ENCODE measurements around the gene NPSR1. TPM values are rescaled to one million over a fixed set of nuclear protein-coding genes. Genes with fewer than 3 reads are reported as not detected.
"Not testable (repeated sequence)": the region's sequence is repeated elsewhere in the genome, so short reads cannot be mapped to it uniquely, and the experiment has no call there.

The NPSR1 gene
- total RNA-seq, 1 donor from 2014 or later: not detected

GRCh38 chr7:34869057-34869456 lies 211.0 kb downstream of the NPSR1 start:
- no peak for DNase-seq
- no peaks in the 10 kb centered on the region for H3K27me3 ChIP-seq (ENCODE audit: low read depth)
- intact Hi-C loops (cut with micrococcal nuclease): no loop called here
- no peaks in the 10 kb centered on the region for H3K36me3 ChIP-seq
- no peak overlapping the region for H3K4me3 ChIP-seq
- H3K27ac ChIP-seq (replicated peaks): no peak overlapping the region
- no peak for TF ChIP-seq CTCF (IDR thresholded peaks at IDR 0.05; ENCODE audit: borderline replicate concordance)
- no peaks in the 10 kb centered on the region for H3K4me1 ChIP-seq
- H3K9me3 ChIP-seq (replicated peaks): peaks cover 18% of the 10 kb centered on the region

GRCh38 chr7:34870041-34870440 lies 212.0 kb downstream of the NPSR1 start:
- intact Hi-C loops (cut with micrococcal nuclease); H3K4me3 ChIP-seq; H3K27ac ChIP-seq (replicated peaks); H3K27me3 ChIP-seq (ENCODE audit: low read depth); H3K4me1 ChIP-seq; DNase-seq; H3K36me3 ChIP-seq: not testable (repeated sequence)
- H3K9me3 ChIP-seq (replicated peaks): peaks cover 18% of the 10 kb centered on the region

- DNase-seq; H3K4me3 ChIP-seq; H3K36me3 ChIP-seq; intact Hi-C loops (cut with micrococcal nuclease); H3K27ac ChIP-seq (replicated peaks); H3K4me1 ChIP-seq; H3K27me3 ChIP-seq (ENCODE audit: low read depth): not testable (repeated sequence)
- H3K9me3 ChIP-seq (replicated peaks): peaks cover 18% of the 10 kb centered on the region
Observed at GRCh38 chr7:34874329-34874728, 216.3 kb downstream of the NPSR1 start.

- no peak for TF ChIP-seq CTCF (IDR thresholded peaks at IDR 0.05; ENCODE audit: borderline replicate concordance)
- intact Hi-C loops (cut with micrococcal nuclease): no loop called here
- H3K9me3 ChIP-seq (replicated peaks): peaks cover 18% of the 10 kb centered on the region
- H3K27me3 ChIP-seq (ENCODE audit: low read depth): no peaks in the 10 kb centered on the region
- H3K27ac ChIP-seq (replicated peaks): no peak overlapping the region
- H3K4me1 ChIP-seq: no peaks in the 10 kb centered on the region
- DNase-seq: no peak
- H3K4me3 ChIP-seq: no peak overlapping the region
- no peaks in the 10 kb centered on the region for H3K36me3 ChIP-seq
Observed at GRCh38 chr7:34875481-34875880, 217.5 kb downstream of the NPSR1 start.

DNA sequence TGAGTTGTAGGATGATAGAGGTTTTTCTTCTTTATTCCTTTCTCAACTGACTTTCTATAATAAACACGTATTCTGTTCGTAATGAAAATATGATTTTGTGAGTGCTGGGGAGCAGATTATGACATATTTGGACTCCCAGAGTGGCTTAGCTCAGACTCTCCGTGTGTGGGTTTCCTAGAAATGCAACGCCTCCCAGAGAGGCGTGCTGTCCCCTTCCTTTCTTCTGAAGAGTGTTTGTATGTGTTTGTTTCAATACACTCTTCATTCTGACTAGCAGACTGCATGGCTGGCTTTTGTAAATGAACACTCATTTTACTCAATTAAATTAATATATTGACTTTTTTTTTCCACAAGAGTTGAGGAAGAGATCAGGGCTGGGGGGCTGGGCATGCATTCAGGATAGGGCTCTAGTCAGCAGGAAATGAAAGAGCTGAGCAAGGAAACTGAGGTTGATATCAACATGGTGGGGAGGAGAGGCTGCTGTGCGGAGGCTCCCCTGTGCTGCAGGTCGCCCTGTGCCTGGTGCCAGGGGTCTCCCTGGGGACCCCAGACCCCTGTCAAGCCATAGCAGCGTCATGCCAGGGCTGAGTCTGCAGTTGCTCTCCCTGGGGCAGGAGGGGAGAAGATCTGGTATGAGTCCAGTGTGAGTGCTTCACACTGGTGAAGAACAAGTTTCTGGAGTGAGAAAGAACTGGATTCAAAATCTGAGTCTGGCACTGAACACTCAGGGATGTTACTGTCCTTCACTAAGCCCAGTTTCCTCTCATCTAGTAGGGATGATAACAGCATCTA lies 221.1 kb downstream of the NPSR1 start:
- H3K36me3 ChIP-seq; DNase-seq; H3K4me3 ChIP-seq; intact Hi-C loops (cut with micrococcal nuclease); H3K4me1 ChIP-seq; H3K27me3 ChIP-seq (ENCODE audit: low read depth); H3K27ac ChIP-seq (replicated peaks): not testable (repeated sequence)
- peaks cover 18% of the 10 kb centered on the region for H3K9me3 ChIP-seq (replicated peaks)

GRCh38 chr7:34879871-34880270 lies 221.9 kb downstream of the NPSR1 start:
- Histone ChIP-seq H3K4me1 (no peaks in the 10 kb centered on the region), H3K9me3 (replicated peaks) (peaks cover 25% of the 10 kb centered on the region), H3K36me3 (no peaks in the 10 kb centered on the region), H3K27ac (replicated peaks) (no peak overlapping the region), H3K27me3 (ENCODE audit: low read depth) (no peaks in the 10 kb centered on the region), H3K4me3 (no peak overlapping the region)
- no peak for DNase-seq
- intact Hi-C loops (cut with micrococcal nuclease): no loop called here
- TF ChIP-seq CTCF (IDR thresholded peaks at IDR 0.05; ENCODE audit: borderline replicate concordance): no peak

DNA sequence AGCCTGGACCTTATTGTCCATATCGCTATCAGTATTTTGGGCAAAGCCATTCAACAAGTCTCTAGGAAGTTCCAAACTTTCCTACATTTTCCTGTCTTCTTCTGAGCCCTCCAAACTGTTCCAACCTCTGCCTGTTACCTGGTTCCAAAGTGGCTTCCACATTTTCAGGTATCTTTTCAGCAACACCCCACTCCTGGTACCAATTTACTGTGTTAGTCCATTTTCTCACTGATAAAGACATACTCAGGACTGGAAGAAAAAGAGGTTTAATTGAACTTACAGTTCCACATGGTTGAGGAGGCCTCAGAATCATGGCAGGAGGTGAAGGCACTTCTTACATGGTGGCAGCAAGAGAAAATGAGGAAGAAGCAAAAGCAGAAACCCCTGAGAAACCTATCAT lies 225.8 kb downstream of the NPSR1 start:
- H3K27me3 ChIP-seq (ENCODE audit: low read depth); H3K36me3 ChIP-seq; H3K4me3 ChIP-seq; H3K4me1 ChIP-seq; intact Hi-C loops (cut with micrococcal nuclease); H3K27ac ChIP-seq (replicated peaks); DNase-seq: not testable (repeated sequence)
- peaks cover 31% of the 10 kb centered on the region for H3K9me3 ChIP-seq (replicated peaks)
